NT2/D1 (cell line): ENCODE data around the gene ADCY10.
"Not testable (repeated sequence)": the region's sequence is repeated elsewhere in the genome, so short reads cannot be mapped to it uniquely, and the experiment has no call there.

Source experiments
- DNase-seq: peaks from one replicate; pipeline ENCODE4 v3.0.0-alpha.2; 2011; ENCODE audit warnings: low read depth, low spot score
- H3K27me3 ChIP-seq: 2 replicates; pipeline ENCODE4 v1.6.0; 2011; ENCODE audit warnings: mild to moderate bottlenecking; ENCODE audit not compliant: insufficient read length, insufficient read depth
- H3K36me3 ChIP-seq: 2 replicates; pipeline ENCODE4 v1.6.1; 2011; ENCODE audit warnings: mild to moderate bottlenecking, low read length, mixed read lengths; ENCODE audit not compliant: insufficient read depth, insufficient read length
- H3K4me1 ChIP-seq: 2 replicates; pipeline ENCODE4 v1.5.1; 2011; ENCODE audit not compliant: insufficient read depth, insufficient read length
- H3K4me3 ChIP-seq: 2 replicates; pipeline ENCODE4 v1.5.1; 2011; ENCODE audit warnings: low read depth; ENCODE audit not compliant: insufficient read length
- H3K9ac ChIP-seq: 2 replicates; pipeline ENCODE4 v1.6.0; 2011; ENCODE audit warnings: low read depth; ENCODE audit not compliant: insufficient read length
- H3K9me3 ChIP-seq: 2 replicates; pipeline ENCODE4 v1.5.1; 2011; ENCODE audit warnings: mild to moderate bottlenecking, low read length; ENCODE audit not compliant: insufficient read depth
- SUZ12 ChIP-seq: IDR thresholded peaks from 2 replicates; pipeline ENCODE4 v1.6.1; 2011; ENCODE audit not compliant: insufficient read length, insufficient read depth; ENCODE audit errors: extremely low read depth
- YY1 ChIP-seq: IDR thresholded peaks from 2 replicates; pipeline ENCODE4 v1.6.1; 2011; ENCODE audit not compliant: insufficient read length, insufficient read depth
- ZNF274 ChIP-seq: IDR thresholded peaks from 2 replicates; pipeline ENCODE4 v1.6.1; 2011; ENCODE audit warnings: mild to moderate bottlenecking, low read depth, low read length

The ADCY10 gene

DNA sequence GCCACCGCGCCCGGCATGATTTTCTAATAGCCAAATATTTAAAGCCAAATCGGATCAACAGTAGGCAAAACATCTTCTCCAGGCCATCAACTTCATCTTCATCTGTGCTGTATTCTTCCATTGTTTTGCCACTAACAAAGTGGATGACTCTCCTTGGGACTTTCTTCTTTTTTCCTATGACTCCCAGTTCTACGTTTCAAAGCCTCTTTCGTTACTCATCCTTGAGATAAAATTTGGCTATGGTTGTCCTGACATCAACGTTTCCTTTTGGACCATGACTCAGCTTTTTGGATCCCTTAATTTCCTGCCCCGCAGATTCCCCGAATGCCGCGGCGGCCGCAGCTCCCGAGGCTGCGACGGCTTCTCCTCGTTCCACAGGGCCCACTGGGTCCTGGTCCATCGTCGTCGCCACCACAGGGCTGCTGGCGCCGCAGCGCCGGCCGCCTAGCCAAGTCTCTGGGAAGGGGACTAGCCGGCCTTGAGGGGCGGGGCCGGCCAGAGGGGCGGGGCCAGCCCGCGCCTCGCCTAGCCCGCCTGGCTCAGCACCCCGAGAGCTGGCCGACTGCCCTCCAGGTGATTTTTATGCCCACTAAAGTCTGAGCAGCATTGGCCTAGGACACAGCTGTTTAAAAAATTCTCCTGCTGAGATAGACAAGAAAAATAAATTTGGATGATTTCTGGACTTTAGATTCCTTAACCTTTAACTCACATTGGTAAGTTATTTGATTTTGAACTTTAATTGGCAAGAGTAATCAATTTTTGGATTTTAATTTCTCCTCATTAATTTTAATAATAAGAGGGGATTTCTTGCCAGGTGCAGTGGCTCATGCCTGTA, 93.9 kb downstream of the ADCY10 start:
- peak; percentile 28 for DNase-seq
- Histone ChIP-seq H3K36me3 (no peaks in the 10 kb centered on the region), H3K9me3 (peaks cover 6% of the 10 kb centered on the region), H3K4me3 (no peak overlapping the region), H3K4me1 (no peaks in the 10 kb centered on the region), H3K27me3 (no peaks in the 10 kb centered on the region), H3K9ac (no peak overlapping the region)
- no peak for TF ChIP-seq YY1
- TF ChIP-seq ZNF274 = no peak
- no peak for TF ChIP-seq SUZ12

DNA sequence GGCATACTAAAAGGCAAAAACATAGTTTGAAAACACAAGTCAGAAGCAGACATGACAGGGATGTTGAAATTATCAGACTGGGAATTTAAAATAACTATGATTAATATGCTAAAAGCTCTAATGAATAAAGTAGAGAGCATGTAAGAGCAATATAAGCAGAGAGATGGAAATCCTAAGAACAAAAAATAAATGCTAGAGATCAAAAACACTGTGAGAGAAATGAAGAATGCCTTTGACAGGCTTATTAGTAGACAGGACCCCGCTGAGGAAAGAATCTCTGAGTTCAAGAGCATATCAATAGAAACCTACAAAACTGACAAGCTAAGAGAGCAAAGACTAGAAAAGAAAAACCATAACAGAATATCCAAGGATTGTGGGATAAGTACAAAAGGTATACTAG, 98.3 kb downstream of the ADCY10 start:
- Histone ChIP-seq H3K36me3 (no peaks in the 10 kb centered on the region), H3K9ac (no peak overlapping the region), H3K4me1 (no peaks in the 10 kb centered on the region), H3K9me3 (peaks cover 15% of the 10 kb centered on the region), H3K4me3 (no peak overlapping the region), H3K27me3 (no peaks in the 10 kb centered on the region)
- TF ChIP-seq SUZ12 = no peak
- no peak for TF ChIP-seq YY1
- TF ChIP-seq ZNF274 = no peak
- DNase-seq = no peak

DNA sequence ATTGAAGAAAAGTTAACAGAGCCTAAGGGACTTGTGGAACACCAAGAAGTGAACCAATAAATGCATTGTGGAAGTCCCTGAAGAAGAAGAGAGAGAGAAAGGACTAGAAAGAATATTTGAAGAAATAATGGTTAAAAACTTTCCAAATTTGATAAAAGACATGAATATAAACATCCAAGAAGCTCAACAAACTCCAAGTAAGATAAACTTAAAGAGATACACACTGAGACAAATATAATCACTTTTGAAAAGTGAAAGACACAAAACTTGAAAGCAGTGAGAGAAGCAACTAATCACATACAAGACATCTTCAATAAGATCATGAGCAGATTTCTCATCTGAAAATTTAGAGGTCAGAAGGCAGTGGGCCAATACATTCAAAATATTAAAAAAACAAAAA, 101.0 kb downstream of the ADCY10 start:
- H3K9me3 ChIP-seq = peaks cover 15% of the 10 kb centered on the region

DNA sequence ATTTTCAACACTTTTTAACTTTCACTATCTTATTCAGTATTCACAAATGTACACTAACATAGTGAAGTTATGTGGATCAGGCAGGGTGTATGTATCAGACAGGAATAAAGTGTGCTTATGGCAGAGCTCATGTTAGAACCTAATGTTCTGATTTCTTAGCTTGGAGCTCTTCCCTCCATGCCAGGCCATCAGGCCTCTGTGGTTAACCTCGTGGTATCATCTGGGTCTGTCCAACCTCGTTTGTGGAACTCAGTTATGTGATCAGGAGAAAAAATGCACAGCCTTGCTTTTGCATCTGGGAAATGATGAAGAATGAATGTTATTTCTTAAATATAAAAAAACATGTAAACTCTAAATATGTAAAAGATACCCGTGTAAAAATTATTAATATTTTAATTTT, 105.2 kb downstream of the ADCY10 start:
- Histone ChIP-seq H3K9me3 (peaks cover 37% of the 10 kb centered on the region), H3K9ac (no peak overlapping the region), H3K4me1 (no peaks in the 10 kb centered on the region), H3K36me3 (no peaks in the 10 kb centered on the region), H3K4me3 (no peak overlapping the region), H3K27me3 (no peaks in the 10 kb centered on the region)
- DNase-seq = no peak
- TF ChIP-seq ZNF274 = no peak

More for the DNA sequence above, 101.0 kb downstream of the ADCY10 start:
- no peak for DNase-seq
- Histone ChIP-seq H3K9ac (no peak overlapping the region), H3K4me1 (no peaks in the 10 kb centered on the region), H3K4me3 (no peak overlapping the region), H3K36me3 (no peaks in the 10 kb centered on the region), H3K27me3 (no peaks in the 10 kb centered on the region)
- no peak for TF ChIP-seq ZNF274
- no peak for TF ChIP-seq SUZ12
- TF ChIP-seq YY1 = no peak

DNA sequence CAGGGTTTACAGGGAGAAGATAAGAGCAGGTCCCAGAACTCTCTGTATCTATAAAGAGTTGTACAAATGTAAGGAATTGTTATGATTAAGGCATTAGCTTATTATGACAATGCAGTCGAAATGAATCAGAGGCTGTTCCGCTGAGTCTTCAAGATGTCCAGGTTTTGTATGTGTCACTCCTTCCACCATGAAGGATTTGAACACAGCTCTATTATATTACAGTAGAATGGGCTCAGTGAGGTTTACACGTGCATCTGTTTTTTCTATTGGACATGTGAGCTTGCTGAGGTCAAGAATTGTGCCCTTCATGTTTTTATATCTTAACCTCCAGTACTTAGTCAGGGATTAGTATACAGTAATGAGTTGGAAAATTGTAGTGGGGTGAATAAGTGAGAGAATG, 105.8 kb downstream of the ADCY10 start:
- TF ChIP-seq SUZ12 (no peak), ZNF274 (no peak), YY1 (no peak)
- no peaks in the 10 kb centered on the region for H3K36me3 ChIP-seq
- peaks cover 37% of the 10 kb centered on the region for H3K9me3 ChIP-seq
- H3K4me3 ChIP-seq = no peak overlapping the region
- no peak overlapping the region for H3K9ac ChIP-seq
- H3K27me3 ChIP-seq = no peaks in the 10 kb centered on the region
- no peak for DNase-seq
- H3K4me1 ChIP-seq = no peaks in the 10 kb centered on the region

DNA sequence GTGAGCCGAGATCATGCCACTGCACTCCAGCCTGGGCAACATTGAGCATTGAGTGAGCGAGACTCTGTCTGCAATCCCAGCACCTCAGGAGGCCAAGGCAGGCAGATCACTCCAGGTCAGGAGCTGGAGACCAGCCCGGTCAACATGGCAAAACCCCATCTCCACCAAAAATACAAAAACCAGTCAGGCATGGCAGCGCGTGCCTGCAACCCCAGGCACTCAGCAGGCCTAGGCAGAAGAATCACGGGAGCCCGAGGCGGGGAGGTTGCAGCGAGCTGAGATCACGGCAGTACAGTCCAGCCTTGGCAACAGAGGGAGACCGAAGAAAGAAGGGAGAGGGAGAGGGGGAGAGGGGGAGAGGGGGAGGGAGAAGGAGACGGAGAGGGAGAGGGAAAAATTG, 107.3 kb downstream of the ADCY10 start:
- not testable (repeated sequence) for H3K27me3 ChIP-seq, H3K36me3 ChIP-seq, H3K4me3 ChIP-seq, H3K9ac ChIP-seq, DNase-seq, H3K4me1 ChIP-seq
- H3K9me3 ChIP-seq = peaks cover 40% of the 10 kb centered on the region

DNA sequence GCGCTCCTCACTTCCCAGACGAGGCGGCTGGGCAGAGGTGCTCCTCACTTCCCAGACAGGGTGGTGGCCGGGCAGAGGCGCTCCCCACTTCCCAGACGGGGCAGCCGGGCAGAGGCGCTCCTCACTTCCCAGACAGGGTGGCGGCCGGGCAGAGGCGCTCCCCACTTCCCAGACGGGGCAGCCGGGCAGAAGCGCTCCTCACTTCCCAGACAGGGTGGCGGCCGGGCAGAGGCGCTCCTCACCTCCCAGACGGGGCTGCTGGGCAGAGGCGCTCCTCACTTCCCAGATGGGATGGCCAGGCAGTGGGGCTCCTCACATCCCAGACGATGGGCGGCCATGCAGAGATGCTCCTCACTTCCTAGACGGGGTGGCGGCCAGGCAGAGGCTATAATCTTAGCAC, 107.7 kb downstream of the ADCY10 start:
- not testable (repeated sequence) for H3K9ac ChIP-seq, H3K4me1 ChIP-seq, H3K36me3 ChIP-seq, DNase-seq, H3K27me3 ChIP-seq, H3K4me3 ChIP-seq
- H3K9me3 ChIP-seq = peaks cover 43% of the 10 kb centered on the region

DNA sequence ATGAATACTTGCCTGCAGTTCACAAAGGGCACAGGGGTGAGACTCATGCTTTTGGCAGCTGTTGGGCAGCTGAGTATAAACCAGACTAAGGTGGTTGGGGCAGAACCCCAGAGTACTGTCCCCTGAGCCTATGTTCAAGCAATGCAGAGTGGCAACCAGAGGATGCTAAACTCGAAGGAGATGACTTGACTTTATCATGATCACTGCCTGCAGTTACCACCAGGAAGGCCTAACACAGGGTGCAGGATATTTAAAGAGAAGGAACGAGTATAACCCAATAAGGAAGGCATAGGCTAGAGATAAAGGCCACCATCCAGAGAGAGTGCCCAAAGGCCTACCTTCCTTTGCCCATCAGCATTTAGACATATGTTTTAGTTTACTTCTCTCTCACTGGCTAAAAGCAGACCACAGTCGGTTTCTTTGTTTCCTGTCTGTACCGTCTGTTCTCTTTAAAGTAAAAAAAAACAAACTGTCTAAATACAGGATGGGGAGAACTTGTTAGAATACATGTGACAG, 108.8 kb downstream of the ADCY10 start:
- Histone ChIP-seq H3K4me3 (no peak overlapping the region), H3K27me3 (no peaks in the 10 kb centered on the region), H3K9me3 (peaks cover 43% of the 10 kb centered on the region), H3K9ac (no peak overlapping the region), H3K36me3 (no peaks in the 10 kb centered on the region), H3K4me1 (no peaks in the 10 kb centered on the region)
- TF ChIP-seq YY1 (no peak), SUZ12 (no peak), ZNF274 (no peak)
- DNase-seq = no peak
